H9 (cell line): ENCODE results near the gene TMEM191C. TPM values are rescaled to one million over a fixed set of nuclear protein-coding genes. Genes with fewer than 3 reads are reported as not detected.

ENCODE experiments used
- DNase-seq: peaks from one replicate; pipeline ENCODE4 v3.0.0-alpha.2; 2017
- H2AFZ ChIP-seq: one replicate; pipeline ENCODE4 v1.6.1; 2013; ENCODE audit warnings: mild to moderate bottlenecking, low read length, control low read depth, moderate library complexity
- H2AK5ac ChIP-seq: 2 replicates; pipeline ENCODE4 v1.6.1; 2013; ENCODE audit warnings: low read length, control low read depth, mixed read lengths; ENCODE audit not compliant: insufficient read length
- H2BK120ac ChIP-seq: one replicate; pipeline ENCODE4 v1.6.1; 2013; ENCODE audit warnings: low read depth, mild to moderate bottlenecking, low read length, control low read depth, inconsistent platforms; ENCODE audit not compliant: poor library complexity, severe bottlenecking
- H2BK12ac ChIP-seq: 2 replicates; pipeline ENCODE4 v1.6.1; 2013; ENCODE audit warnings: low read length, control low read depth, mixed read lengths, low read depth; ENCODE audit not compliant: insufficient read length
- H2BK15ac ChIP-seq: 2 replicates; pipeline ENCODE4 v1.6.1; 2013; ENCODE audit warnings: low read depth, low read length, control low read depth
- H2BK20ac ChIP-seq: one replicate; pipeline ENCODE4 v1.6.1; 2013; ENCODE audit warnings: low read depth, mild to moderate bottlenecking, low read length, control low read depth, inconsistent platforms; ENCODE audit not compliant: poor library complexity, severe bottlenecking
- H2BK5ac ChIP-seq: 2 replicates; pipeline ENCODE4 v1.6.1; 2013; ENCODE audit warnings: low read length, control low read depth, mixed read lengths; ENCODE audit not compliant: insufficient read length
- H3K14ac ChIP-seq: 2 replicates; pipeline ENCODE4 v1.6.1; 2013; ENCODE audit warnings: low read length, control low read depth; ENCODE audit not compliant: insufficient read depth
- H3K18ac ChIP-seq: 2 replicates; pipeline ENCODE4 v1.6.1; 2013; ENCODE audit warnings: low read depth, mild to moderate bottlenecking, mixed read lengths, low read length, control low read depth; ENCODE audit not compliant: insufficient read length
- H3K23ac ChIP-seq: 2 replicates; pipeline ENCODE4 v1.6.1; 2013; ENCODE audit warnings: low read length, control low read depth, mixed read lengths, low read depth; ENCODE audit not compliant: insufficient read length
- H3K23me2 ChIP-seq: 2 replicates; pipeline ENCODE4 v1.6.1; 2013; ENCODE audit warnings: low read depth, mild to moderate bottlenecking, mixed read lengths, low read length, control low read depth; ENCODE audit not compliant: insufficient read length, poor library complexity, severe bottlenecking
- H3K27ac ChIP-seq: 2 replicates; pipeline ENCODE4 v1.5.1; 2013; ENCODE audit warnings: low read length, control low read depth, mixed read lengths, low read depth; ENCODE audit not compliant: insufficient read length
- H3K27me3 ChIP-seq: 2 replicates; pipeline ENCODE4 v1.6.1; 2013; ENCODE audit warnings: low read length, control low read depth, inconsistent platforms; ENCODE audit not compliant: insufficient read depth
- H3K4ac ChIP-seq: 2 replicates; pipeline ENCODE4 v1.6.1; 2013; ENCODE audit warnings: low read depth, mild to moderate bottlenecking, control low read depth, inconsistent platforms, low read length, moderate library complexity
- H3K4me1 ChIP-seq: 2 replicates; pipeline ENCODE4 v1.6.1; 2013; ENCODE audit warnings: low read length, control low read depth, inconsistent platforms; ENCODE audit not compliant: insufficient read depth
- H3K4me2 ChIP-seq: 2 replicates; pipeline ENCODE4 v1.6.1; 2013; ENCODE audit warnings: low read length, control low read depth, mixed read lengths; ENCODE audit not compliant: insufficient read length, insufficient read depth
- H3K56ac ChIP-seq: 2 replicates; pipeline ENCODE4 v1.6.1; 2013; ENCODE audit warnings: low read depth, mild to moderate bottlenecking, mixed read lengths, low read length, control low read depth; ENCODE audit not compliant: insufficient read length
- H3K79me1 ChIP-seq: 2 replicates; pipeline ENCODE4 v1.6.1; 2013; ENCODE audit warnings: low read depth, mild to moderate bottlenecking, moderate library complexity, low read length, control low read depth, inconsistent platforms; ENCODE audit not compliant: insufficient read depth, poor library complexity, severe bottlenecking
- H3K79me2 ChIP-seq: 2 replicates; pipeline ENCODE4 v1.6.1; 2013; ENCODE audit warnings: low read length, control low read depth, inconsistent platforms; ENCODE audit not compliant: insufficient read depth
- H3K9ac ChIP-seq: 2 replicates; pipeline ENCODE4 v1.6.1; 2013; ENCODE audit warnings: low read length, control low read depth, mixed read lengths; ENCODE audit not compliant: insufficient read length; ENCODE audit errors: extremely low read depth
- H3K9me3 ChIP-seq: one replicate; pipeline ENCODE4 v1.6.1; 2013; ENCODE audit warnings: low read depth, low read length, inconsistent platforms; ENCODE audit not compliant: control insufficient read depth
- H3T11ph ChIP-seq: one replicate; pipeline ENCODE4 v1.6.1; 2013; ENCODE audit warnings: mild to moderate bottlenecking, low read length, control low read depth, inconsistent platforms
- H4K20me1 ChIP-seq: one replicate; pipeline ENCODE4 v1.6.1; 2013; ENCODE audit not compliant: control insufficient read depth, insufficient read length, insufficient read depth
- H4K5ac ChIP-seq: 2 replicates; pipeline ENCODE4 v1.6.1; 2013; ENCODE audit warnings: low read depth, mild to moderate bottlenecking, mixed read lengths, low read length, control low read depth; ENCODE audit not compliant: insufficient read length
- H4K8ac ChIP-seq: replicated peaks from 2 replicates; pipeline ENCODE4 v1.6.1; 2013; ENCODE audit warnings: low read length, control low read depth, mixed read lengths, low read depth; ENCODE audit not compliant: insufficient read length
- H4K91ac ChIP-seq: 2 replicates; pipeline ENCODE4 v1.6.1; 2013; ENCODE audit warnings: low read depth, mild to moderate bottlenecking, moderate library complexity, mixed read lengths, low read length, control low read depth; ENCODE audit not compliant: insufficient read length
- H3K27ac Mint-ChIP-seq, 3 experiments: 2 replicates in 2 of 3; 3 replicates in 1 of 3; pipeline ENCODE4 v1.8.0; 2020 to 2021; ENCODE audit warnings: mixed read lengths in 3 of 3, mild to moderate bottlenecking in 1 of 3, moderate library complexity in 1 of 3
- H3K27me3 Mint-ChIP-seq: 2 replicates; pipeline ENCODE4 v1.8.0; 2021; ENCODE audit warnings: low read depth, mild to moderate bottlenecking, moderate library complexity, mixed read lengths
- H3K36me3 Mint-ChIP-seq, 3 experiments: 2 replicates in 2 of 3; 3 replicates in 1 of 3; pipeline ENCODE4 v1.8.0; 2020 to 2021; ENCODE audit warnings: low read depth in 3 of 3, mixed read lengths in 3 of 3; ENCODE audit not compliant: insufficient read depth in 1 of 3
- H3K4me1 Mint-ChIP-seq, 2 experiments: 2 replicates each; pipeline ENCODE4 v1.8.0; 2020; ENCODE audit warnings: mixed read lengths in 2 of 2
- H3K4me3 Mint-ChIP-seq, 2 experiments: 2 replicates in 1 of 2; 3 replicates in 1 of 2; pipeline ENCODE4 v1.8.0; 2020 to 2021; ENCODE audit warnings: mild to moderate bottlenecking in 2 of 2, mixed read lengths in 2 of 2, moderate library complexity in 1 of 2
- H3K9me3 Mint-ChIP-seq, 2 experiments: 2 replicates in 1 of 2; 3 replicates in 1 of 2; pipeline ENCODE4 v1.8.0; 2020; ENCODE audit warnings: mild to moderate bottlenecking in 2 of 2, mixed read lengths in 2 of 2, moderate library complexity in 1 of 2
- WGBS: extraction: QIAGEN DNeasy Blood & Tissue Kit; methylation state at CpG from one replicate; pipeline ENCODE4 v1.1.7; 2013; ENCODE audit warnings: missing lambda C conversion rate, low lambda C conversion rate, mixed read lengths; ENCODE audit not compliant: insufficient read length; ENCODE audit errors: extremely low coverage; 5-methylcytosine and 5-hydroxymethylcytosine counted together
- total RNA-seq: library from RNA; stranded (reverse); gene quantifications from 2 replicates; pipeline ENCODE4 v1.2.1, GENCODE V29; 2021
- TF ChIP-seq, protein P1 (sequence below): fragments of 200-600 bp; sonication (generic); conservative IDR thresholded peaks from 3 replicates; pipeline ENCODE4 v1.8.0; 2021; ENCODE audit warnings: antibody characterized with exemption, mild to moderate bottlenecking

Gene TMEM191C
- total RNA-seq, 1 experiment from 2014 or later: 4.2 TPM

DNA sequence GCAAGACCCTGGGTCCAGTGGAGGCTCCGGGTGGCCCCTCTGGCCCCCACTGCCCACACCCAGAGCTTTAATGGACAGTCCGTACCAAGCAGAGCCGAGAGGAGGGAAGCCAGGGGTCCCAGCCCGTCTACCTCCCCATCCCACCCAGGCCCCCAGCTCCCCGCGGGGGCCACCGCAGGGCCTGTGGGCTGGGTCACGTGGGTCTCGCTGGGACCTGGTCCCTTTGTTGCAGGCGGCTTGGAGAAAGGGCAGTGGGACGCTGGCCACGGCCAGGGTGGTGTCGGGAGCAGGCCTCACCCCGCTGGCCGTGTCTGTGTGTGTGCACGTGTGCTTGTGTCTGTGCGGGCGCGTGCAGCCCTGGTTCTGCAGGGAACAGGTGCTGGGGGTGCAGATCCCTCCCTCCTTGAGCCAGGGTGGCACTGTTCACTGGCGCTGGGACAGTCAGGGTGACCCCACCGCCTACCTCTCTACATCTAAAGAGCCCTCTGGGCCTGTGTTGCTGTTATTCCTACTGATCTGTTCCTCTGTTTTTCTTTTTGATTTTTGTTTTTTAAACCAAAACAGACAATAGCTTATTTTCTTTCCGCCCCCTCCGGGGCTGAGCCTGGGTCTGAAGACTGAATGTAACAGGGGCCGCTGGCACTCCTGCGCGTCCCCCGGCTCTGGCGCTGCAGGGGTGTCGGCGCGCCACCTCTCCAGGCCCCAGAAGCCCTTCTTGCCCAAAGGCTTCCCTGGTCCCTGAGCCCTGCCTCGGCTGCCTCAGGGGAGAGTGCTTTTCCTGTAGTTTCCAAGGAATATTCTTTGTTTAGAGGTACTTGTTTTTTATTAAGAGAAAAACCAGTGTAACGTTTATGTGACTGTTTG, 20.1 kb upstream of the TMEM191C start:
- Histone ChIP-seq H3K14ac (no peak overlapping the region), H4K20me1 (no peaks in the 10 kb centered on the region), H2BK20ac (no peak overlapping the region), H3K79me1 (peaks cover 5% of the 10 kb centered on the region), H3K9me3 (no peaks in the 10 kb centered on the region), H2AK5ac (no peak overlapping the region), H3K4ac (no peak overlapping the region), H3K23me2 (no peaks in the 10 kb centered on the region), H3K23ac (no peak overlapping the region), H4K8ac (no peak overlapping the region), H3K9ac (no peak overlapping the region), H2BK120ac (no peak overlapping the region), H3K27me3 (no peaks in the 10 kb centered on the region), H3K79me2 (no peaks in the 10 kb centered on the region), H3K27ac (no peak overlapping the region), H3K4me2 (no peak overlapping the region), H2BK5ac (no peak overlapping the region), H2AFZ (no peak overlapping the region), H3K18ac (no peak overlapping the region), H2BK12ac (no peak overlapping the region), H3T11ph (no peak overlapping the region), H3K56ac (no peak overlapping the region), H4K91ac (no peak overlapping the region), H3K4me1 (no peaks in the 10 kb centered on the region; the same call in 1 of the 2 replicates), H2BK15ac (no peak overlapping the region), H4K5ac (no peak overlapping the region)
- Mint-ChIP-seq H3K4me3 (no peak overlapping the region; a peak in 1 of 5 replicates), H3K36me3 (peaks cover 5 to 30% (median 21%) of the 10 kb centered on the region in 3 experiments; a peak in 6 of 7 replicates), H3K9me3 (no peaks in the 10 kb centered on the region), H3K27ac (0 out of 7 replicates have a peak overlapping the region, but pooled peaks of 1 of the 3 experiments have one; percentile 35), H3K27me3 (no peaks in the 10 kb centered on the region), H3K4me1 (peaks cover 16 to 42% of the 10 kb centered on the region in 2 experiments)
- TF ChIP-seq, protein P1, sequence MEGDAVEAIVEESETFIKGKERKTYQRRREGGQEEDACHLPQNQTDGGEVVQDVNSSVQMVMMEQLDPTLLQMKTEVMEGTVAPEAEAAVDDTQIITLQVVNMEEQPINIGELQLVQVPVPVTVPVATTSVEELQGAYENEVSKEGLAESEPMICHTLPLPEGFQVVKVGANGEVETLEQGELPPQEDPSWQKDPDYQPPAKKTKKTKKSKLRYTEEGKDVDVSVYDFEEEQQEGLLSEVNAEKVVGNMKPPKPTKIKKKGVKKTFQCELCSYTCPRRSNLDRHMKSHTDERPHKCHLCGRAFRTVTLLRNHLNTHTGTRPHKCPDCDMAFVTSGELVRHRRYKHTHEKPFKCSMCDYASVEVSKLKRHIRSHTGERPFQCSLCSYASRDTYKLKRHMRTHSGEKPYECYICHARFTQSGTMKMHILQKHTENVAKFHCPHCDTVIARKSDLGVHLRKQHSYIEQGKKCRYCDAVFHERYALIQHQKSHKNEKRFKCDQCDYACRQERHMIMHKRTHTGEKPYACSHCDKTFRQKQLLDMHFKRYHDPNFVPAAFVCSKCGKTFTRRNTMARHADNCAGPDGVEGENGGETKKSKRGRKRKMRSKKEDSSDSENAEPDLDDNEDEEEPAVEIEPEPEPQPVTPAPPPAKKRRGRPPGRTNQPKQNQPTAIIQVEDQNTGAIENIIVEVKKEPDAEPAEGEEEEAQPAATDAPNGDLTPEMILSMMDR: no peak
- WGBS: no CpG with 5 or more reads among the region's 33 CpGs
- DNase-seq: peak; percentile 19
